GM18505 (cell line): ENCODE data around the gene RAD51.

ENCODE experiments used
- ATAC-seq: cut with Tn5 transposase; IDR thresholded peaks from one replicate; pipeline ENCODE4 v1.9.1; 2021; ENCODE audit not compliant: unreplicated experiment
- POLR2A ChIP-seq: IDR thresholded peaks from 4 replicates; pipeline ENCODE4 v1.6.1; 2011; ENCODE audit warnings: borderline replicate concordance; ENCODE audit not compliant: insufficient read depth, insufficient read length; ENCODE audit errors: extremely low read depth

The RAD51 gene

GRCh38 chr15:40696228-40696627 is 1.3 kb downstream of the RAD51 start:
- ATAC-seq: no peak
- no peak for TF ChIP-seq POLR2A

GRCh38 chr15:40697916-40698315 is 2.9 kb downstream of the RAD51 start:
- no peak for TF ChIP-seq POLR2A
- ATAC-seq: no peak

- ATAC-seq: no peak
- no peak for TF ChIP-seq POLR2A
Observed at GRCh38 chr15:40702077-40702476, 7.1 kb downstream of the RAD51 start.

GRCh38 chr15:40706121-40706520 is 11.1 kb downstream of the RAD51 start:
- ATAC-seq: no peak
- TF ChIP-seq POLR2A: no peak

GRCh38 chr15:40714144-40714543 is 19.2 kb downstream of the RAD51 start:
- no peak for ATAC-seq
- TF ChIP-seq POLR2A: no peak

- ATAC-seq: no peak
- TF ChIP-seq POLR2A: no peak
Observed at GRCh38 chr15:40716165-40716564, 21.2 kb downstream of the RAD51 start.

- no peak for TF ChIP-seq POLR2A
- no peak for ATAC-seq
Observed at GRCh38 chr15:40721701-40722100, 26.7 kb downstream of the RAD51 start.

GRCh38 chr15:40722354-40722753 is 27.4 kb downstream of the RAD51 start:
- no peak for ATAC-seq
- no peak for TF ChIP-seq POLR2A

- no peak for TF ChIP-seq POLR2A
- no peak for ATAC-seq
Observed at GRCh38 chr15:40722934-40723333, 28.0 kb downstream of the RAD51 start.

GRCh38 chr15:40723919-40724318 is 28.9 kb downstream of the RAD51 start:
- ATAC-seq: no peak
- TF ChIP-seq POLR2A: no peak

- TF ChIP-seq POLR2A: no peak
- no peak for ATAC-seq
Observed at GRCh38 chr15:40731034-40731433, 36.1 kb downstream of the RAD51 start.

- no peak for TF ChIP-seq POLR2A
- ATAC-seq: no peak
Observed at GRCh38 chr15:40736575-40736974, 41.6 kb downstream of the RAD51 start.

- no peak for ATAC-seq
Observed at GRCh38 chr15:40737048-40737447, 42.1 kb downstream of the RAD51 start.

GRCh38 chr15:40739047-40739446 is 44.1 kb downstream of the RAD51 start:
- no peak for ATAC-seq
- TF ChIP-seq POLR2A: no peak

More at GRCh38 chr15:40737048-40737447, 42.1 kb downstream of the RAD51 start:
- no peak for TF ChIP-seq POLR2A

- TF ChIP-seq POLR2A: no peak
- ATAC-seq: no peak
Observed at GRCh38 chr15:40739854-40740253, 44.9 kb downstream of the RAD51 start.
